Measurements from ENCODE around the gene GDF2. TPM values are rescaled to one million over a fixed set of nuclear protein-coding genes. Genes with fewer than 3 reads are reported as not detected.

The GDF2 gene
- polyA plus RNA-seq, 1 donor = not detected

DNA sequence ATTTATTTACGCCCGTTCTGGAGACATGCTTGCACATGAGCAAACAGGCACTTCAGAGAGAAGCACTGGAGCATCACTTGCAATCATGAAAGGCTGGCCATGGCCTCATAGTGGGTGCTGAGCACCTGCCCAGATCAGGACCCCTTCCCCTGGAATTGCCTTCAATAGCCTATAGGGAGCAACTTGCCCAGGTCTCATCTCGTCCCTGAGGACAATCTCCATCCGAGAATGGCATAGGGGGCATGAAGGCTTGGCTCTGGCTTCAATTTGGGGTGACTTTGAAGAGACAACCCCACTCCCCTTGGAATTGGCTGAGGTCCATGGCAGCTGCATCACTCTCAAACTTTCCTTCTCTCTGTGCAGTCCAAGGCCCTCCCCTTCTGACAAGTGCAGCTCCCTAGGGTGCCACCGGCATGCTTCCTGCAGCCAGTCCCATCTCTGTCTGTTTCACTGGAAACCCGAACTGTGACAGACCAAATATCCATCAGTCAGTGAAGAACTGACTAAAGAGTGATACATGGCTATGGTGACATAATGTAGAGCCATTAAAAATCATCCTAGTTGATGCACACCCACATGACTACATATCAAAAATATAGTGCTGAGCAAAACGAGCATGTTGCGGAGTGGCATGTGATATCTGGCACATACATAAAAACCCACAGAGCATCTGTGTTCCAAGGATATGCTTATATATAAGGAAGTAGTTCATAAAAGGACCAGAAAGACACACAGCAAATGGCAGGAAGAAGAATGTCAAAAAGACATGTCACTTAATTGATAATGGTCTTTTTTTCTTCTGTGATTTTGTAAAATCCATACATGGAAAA is 12.4 kb downstream of the GDF2 start:
- no peak for DNase-seq

DNA sequence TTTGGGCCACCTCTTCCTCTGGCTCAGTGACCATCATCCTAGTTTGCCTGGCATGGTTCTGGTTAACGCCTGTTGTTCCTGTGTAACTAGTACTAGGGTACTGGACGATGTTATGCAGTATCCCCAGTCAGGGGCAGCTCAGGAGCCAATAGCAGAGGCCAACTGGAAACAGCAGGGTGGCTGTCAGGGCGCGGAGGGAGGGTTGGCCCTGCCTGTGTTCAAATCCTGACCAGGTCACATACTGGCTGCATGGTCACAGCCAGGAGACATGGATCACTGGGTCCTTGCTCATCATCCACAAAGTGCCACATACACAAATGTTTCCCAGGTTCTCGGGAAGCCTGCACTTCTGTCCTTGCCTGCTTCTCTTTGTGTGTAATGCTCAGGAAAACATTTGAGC is 13.7 kb downstream of the GDF2 start:
- no peak for DNase-seq

DNA sequence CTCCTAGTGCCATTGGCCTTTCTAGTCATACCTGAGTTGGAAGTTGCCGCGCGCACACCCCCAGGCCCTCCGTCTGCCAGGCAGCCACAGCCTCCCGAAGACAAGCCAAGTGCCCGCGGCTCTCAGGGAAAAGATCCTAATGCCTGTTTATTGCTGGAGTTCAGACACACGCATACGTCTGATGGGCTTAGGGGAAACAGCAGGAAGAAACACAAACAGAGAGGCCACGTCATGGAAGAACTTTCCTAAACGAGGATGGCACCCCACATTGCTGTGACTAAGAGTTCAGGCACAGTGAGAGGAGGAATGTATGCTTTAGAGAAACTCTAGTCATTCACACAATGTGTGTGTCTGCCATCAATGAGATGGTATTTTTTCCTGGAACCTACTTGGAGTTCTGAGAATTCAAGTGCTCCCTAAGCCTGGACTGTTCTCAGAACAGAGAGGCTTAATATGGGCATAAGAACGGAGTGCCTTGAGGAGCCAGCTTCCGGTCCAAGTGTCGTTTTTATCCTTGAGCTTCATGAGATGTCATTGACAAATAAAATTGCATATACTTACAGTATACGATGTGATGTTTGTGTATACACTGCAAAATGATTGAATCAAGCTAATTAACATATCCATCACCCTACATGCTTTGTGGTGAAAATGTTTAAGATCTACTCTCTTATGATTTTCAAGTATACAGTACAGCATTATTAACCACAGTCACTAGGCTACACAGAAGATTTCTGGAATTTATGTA is 14.3 kb downstream of the GDF2 start:
- no peak for DNase-seq

DNA sequence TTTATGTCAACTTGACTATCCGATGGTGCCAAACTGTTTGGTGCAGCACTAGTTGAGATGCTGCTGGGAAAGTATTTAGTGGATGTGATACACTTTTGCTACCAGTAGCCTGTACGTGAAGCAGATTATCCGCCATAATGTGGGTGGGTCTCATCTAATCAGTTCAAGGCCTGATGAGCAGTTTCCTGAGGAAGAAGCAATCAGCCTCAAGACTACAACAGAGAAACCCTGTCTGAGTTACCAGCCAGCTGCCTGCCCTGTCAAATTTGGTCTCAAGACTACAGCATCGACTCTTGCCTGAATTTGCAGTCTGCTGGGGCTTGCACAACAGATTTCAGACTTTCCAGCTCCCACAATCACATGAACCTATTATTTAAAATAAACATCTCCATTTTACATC is 15.1 kb downstream of the GDF2 start:
- DNase-seq = no peak

DNA sequence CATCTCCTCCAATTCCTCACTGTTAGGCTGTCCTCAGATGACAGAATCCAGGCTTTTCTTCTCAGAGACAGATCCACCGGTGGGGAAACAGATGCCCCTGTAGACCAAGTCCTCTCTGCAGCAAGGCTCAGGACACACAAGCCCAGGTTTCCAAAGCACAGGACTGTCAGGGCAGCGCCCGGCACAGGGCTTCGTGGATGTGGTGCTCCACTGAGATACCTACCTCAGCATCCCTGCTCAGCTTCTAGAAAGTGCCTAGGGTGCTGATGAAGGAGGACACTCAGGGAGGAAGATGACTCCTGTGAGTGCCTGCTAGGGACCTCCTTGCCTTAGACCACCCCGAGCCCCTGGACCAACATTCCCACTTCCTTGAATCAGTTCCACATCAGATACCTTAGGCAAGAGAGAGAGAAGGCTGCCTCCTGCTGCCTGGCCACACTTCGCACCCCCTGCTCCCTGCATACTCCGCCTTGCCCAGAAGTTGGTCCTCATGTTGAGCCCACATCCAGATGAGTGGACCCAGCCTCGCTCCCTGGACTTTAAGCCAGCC is 17.0 kb downstream of the GDF2 start:
- DNase-seq = no peak

DNA sequence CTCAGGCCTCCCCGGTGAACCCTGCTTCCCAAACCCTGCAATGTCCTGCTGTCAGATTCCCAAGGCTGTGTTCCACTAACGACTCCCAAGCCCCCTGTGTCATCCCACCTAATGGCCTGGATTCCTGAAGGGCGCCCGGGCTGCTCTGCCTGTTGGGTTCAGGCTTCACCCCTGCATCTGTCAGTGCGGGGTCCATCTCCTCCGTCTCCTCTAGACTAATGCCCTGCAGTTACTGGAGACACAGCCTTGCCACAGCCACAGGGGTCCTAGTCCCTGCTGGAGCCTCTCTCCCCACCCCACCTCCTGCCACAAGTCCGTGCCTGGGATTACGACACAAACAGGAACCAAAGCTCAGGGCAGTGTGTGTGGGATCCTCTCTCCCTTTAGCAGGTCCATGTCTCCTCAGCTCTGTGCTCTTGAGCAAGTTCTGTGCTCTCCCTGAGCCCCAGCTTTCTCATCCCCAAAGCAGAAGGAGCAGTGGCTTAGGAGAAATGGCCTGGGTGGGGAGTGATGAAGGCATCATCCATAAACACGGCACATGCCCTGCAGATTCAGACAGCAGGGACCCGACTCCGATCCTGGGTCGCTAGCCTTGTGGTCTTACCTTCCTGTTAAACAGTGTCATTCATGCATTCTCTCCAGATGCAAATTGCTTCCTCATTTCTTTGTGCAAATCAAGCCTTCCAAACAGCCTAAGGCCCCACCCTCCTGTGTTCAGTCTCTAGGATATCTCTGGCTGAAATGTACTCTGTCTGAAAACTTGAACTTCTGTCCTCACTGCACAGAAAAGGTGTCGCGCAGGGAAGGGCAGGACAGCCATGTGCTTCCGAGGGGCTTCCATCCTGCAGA is 17.7 kb downstream of the GDF2 start:
- no peak for DNase-seq

DNA sequence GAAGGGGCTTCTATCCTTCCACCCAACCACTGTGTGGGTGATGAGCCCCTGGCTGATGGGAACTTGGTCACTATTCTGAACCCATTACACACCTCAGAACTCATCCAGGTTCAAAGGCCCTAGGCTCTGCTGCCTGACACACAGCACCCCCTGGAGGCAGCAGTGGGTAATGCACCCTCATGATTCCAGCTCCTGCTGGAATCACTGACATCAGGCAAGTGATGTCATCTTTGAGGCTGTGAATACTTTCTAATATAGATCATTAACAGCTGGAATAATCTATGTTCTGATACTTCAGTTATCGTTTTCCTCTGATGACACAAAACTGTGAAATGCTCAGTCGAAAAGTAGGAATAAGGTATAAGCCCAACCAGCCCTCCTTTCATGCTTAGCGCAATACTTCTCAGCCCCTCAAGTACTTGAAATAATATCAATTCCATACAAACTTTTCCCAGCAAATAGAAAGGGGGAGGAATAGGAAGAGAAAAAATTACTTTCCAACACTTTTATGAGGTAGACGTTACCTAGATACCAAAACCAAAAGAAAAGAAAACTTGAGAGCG is 18.4 kb downstream of the GDF2 start:
- DNase-seq = peak; percentile 17

DNA sequence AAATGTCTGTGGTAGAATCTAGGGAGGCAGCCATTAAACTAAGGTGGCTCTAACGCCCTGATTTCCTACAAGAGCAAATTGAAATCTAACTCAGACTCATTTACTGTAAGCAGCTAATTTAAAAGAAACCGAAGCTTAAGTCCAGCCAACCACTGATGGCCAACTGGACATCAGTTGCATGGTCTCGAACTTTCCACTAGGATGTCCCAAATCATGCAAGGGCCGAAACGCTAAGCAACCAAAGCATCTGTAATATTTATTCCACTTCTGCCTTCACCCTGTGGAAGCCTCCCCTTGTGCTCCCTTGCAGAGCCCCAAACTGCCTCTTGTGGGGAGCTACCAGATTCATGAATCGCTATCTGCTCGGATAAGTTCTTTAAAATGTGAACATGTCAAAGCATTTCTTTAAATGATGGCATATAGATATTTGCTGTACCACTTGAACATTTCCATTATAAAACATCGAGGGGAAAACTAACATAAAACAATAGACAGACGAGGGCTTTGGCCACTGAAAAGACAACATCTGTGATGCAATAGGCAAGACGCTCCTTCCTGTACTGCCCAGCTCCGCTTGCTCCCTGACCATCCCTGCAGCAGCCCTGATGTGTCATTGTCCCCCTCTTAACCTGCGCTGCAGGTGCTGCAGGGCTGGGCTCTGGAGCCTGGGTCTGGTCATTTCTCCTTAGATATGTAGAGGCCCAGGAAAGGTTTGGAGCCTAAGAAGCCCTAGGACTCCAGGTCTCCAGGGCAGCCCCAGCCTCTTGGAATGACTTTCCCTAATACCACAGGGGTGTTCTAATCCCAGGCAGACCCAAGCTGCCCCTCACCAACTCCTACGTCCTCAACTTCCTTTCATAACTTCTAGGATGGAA is 23.0 kb downstream of the GDF2 start:
- no peak for DNase-seq

DNA sequence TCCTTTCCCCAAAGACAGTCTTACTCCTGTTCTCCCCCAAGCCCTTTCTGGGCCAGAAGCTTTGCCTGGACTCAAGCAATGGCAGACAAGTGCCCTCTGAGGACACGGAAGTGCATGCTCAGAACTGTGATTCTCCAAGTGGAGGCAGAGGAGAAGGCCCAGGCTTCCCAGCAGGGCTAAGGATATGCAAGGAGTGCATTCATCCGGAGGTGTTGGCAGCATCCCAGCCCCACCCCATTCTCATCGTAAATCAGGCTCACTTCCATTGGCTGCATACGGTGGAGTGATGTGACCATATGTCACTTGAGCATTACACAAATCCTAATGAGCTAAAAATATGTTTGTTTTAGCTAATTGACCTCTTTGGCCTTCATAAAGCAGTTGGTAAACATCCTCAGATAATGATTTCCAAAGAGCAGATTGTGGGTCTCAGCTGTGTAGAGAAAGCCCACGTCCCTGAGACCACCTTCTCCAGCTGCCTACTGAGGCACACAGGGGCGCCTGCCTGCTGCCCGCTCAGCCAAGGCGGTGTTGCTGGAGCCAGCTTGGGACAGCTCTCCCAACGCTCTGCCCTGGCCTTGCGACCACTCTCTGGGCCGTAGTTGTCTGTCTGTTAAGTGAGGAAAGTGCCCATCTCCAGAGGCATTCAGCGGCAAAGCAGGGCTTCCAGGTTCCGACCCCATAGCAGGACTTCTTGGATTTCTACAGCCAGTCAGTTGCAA is 24.5 kb downstream of the GDF2 start:
- no peak for DNase-seq

DNA sequence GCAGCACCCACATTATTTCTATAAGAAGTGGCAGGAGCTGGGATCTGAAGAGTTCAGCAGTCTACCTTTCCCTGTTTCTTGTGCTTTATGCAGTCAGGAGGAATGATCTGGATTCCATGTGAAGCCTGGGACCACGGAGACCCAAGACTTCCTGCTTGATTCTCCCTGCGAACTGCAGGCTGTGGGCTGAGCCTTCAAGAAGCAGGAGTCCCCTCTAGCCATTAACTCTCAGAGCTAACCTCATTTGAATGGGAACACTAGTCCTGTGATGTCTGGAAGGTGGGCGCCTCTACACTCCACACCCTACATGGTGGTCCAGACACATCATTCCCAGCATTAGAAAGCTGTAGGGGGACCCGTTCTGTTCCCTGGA is 25.0 kb downstream of the GDF2 start:
- no peak for DNase-seq

DNA sequence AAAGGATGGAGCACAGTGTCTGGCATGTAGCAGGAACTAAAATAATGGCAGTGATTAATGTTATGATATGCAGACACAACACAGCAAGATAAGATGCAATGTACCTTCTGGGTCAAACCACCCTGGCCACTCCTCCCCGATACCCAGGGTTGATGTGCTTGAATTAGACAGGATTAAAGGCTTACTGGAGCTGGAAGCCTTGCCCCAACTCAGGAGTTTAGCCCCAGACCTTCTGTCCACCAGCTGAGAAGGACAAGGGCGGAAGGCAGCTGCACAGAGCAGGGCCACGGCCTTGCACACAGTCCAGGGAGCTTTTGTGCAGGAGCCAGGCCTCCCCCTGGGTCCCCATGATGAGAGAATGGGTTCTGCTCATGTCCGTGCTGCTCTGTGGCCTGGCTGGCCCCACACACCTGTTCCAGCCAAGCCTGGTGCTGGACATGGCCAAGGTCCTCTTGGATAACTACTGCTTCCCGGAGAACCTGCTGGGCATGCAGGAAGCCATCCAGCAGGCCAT is 25.9 kb downstream of the GDF2 start, which contains the start of gene RBP3:
RBP3 (plus strand) TSS at position 226 of the 514 bp plus-strand sequence; CDS start at position 348, 122 bp downstream.
- no peak for DNase-seq

DNA sequence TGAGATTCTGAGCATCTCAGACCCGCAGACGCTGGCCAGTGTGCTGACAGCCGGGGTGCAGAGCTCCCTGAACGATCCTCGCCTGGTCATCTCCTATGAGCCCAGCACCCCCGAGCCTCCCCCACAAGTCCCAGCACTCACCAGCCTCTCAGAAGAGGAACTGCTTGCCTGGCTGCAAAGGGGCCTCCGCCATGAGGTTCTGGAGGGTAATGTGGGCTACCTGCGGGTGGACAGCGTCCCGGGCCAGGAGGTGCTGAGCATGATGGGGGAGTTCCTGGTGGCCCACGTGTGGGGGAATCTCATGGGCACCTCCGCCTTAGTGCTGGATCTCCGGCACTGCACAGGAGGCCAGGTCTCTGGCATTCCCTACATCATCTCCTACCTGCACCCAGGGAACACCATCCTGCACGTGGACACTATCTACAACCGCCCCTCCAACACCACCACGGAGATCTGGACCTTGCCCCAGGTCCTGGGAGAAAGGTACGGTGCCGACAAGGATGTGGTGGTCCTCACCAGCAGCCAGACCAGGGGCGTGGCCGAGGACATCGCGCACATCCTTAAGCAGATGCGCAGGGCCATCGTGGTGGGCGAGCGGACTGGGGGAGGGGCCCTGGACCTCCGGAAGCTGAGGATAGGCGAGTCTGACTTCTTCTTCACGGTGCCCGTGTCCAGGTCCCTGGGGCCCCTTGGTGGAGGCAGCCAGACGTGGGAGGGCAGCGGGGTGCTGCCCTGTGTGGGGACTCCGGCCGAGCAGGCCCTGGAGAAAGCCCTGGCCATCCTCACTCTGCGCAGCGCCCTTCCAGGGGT is 26.6 kb downstream of the GDF2 start:
- no peak for DNase-seq

DNA sequence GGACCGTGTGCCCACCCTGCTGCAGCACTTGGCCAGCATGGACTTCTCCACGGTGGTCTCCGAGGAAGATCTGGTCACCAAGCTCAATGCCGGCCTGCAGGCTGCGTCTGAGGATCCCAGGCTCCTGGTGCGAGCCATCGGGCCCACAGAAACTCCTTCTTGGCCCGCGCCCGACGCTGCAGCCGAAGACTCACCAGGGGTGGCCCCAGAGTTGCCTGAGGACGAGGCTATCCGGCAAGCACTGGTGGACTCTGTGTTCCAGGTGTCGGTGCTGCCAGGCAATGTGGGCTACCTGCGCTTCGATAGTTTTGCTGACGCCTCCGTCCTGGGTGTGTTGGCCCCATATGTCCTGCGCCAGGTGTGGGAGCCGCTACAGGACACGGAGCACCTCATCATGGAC is 27.3 kb downstream of the GDF2 start:
- no peak for DNase-seq

DNA sequence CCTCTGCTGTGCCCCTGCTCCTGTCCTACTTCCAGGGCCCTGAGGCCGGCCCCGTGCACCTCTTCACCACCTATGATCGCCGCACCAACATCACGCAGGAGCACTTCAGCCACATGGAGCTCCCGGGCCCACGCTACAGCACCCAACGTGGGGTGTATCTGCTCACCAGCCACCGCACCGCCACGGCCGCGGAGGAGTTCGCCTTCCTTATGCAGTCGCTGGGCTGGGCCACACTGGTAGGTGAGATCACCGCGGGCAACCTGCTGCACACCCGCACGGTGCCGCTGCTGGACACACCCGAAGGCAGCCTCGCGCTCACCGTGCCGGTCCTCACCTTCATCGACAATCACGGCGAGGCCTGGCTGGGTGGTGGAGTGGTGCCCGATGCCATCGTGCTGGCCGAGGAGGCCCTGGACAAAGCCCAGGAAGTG is 27.7 kb downstream of the GDF2 start:
- no peak for DNase-seq

DNA sequence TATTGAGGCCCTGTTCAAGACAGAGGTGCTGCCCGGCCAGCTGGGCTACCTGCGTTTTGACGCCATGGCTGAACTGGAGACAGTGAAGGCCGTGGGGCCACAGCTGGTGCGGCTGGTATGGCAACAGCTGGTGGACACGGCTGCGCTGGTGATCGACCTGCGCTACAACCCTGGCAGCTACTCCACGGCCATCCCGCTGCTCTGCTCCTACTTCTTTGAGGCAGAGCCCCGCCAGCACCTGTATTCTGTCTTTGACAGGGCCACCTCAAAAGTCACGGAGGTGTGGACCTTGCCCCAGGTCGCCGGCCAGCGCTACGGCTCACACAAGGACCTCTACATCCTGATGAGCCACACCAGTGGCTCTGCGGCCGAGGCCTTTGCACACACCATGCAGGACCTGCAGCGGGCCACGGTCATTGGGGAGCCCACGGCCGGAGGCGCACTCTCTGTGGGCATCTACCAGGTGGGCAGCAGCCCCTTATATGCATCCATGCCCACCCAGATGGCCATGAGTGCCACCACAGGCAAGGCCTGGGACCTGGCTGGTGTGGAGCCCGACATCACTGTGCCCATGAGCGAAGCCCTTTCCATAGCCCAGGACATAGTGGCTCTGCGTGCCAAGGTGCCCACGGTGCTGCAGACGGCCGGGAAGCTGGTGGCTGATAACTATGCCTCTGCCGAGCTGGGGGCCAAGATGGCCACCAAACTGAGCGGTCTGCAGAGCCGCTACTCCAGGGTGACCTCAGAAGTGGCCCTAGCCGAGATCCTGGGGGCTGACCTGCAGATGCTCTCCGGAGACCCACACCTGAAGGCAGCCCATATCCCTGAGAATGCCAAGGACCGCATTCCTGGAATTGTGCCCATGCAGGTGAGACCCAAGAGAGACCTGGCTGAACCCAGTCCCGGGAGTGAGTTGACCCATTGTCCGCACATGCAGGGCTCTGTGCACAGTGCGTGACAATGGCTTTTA is 28.7 kb downstream of the GDF2 start:
- no peak for DNase-seq

DNA sequence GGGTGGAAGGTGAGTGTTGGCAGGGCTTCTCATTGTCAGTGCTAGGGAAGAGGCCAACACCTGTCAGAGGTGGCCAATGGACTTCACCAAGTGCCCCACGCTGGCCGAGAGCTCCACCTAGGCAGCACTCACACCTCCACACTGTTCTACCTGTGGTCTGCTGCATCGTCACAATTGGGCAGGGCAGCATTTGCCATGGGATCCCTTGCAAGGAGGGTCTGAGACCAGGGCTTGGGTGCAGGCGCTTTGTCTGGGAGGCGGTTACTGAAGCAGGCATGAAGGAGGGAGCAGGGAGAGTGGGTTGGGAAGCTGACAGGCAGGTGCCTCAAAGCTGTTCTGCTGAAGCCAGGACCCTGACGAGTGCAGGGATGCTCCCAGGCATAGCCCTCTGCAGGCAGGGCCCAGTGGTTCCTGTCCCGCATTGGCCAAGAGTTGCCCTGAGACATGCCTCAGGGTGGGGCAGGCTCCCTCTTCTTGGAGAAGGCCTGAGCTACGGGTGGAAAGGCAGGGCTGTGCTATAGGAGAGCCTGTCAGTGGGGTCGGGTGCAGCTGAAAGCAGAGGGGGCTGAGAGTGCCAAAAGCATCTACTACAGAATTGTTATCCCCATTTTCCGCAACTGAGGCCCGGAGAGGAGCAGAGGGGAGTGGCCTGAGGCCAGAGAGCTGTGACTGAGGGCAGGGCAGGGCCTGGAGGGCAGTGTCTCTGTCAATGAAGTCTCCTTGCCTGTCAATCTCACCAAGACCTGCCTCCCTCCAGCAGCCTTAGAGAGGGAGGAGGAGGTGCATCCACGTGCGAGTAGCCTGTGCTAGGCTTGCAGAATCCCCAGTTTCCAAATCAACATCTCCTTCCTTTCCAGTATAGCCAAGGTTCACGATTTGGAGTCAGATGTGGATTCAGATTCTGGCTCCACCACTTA is 29.9 kb downstream of the GDF2 start:
- no peak for DNase-seq

DNA sequence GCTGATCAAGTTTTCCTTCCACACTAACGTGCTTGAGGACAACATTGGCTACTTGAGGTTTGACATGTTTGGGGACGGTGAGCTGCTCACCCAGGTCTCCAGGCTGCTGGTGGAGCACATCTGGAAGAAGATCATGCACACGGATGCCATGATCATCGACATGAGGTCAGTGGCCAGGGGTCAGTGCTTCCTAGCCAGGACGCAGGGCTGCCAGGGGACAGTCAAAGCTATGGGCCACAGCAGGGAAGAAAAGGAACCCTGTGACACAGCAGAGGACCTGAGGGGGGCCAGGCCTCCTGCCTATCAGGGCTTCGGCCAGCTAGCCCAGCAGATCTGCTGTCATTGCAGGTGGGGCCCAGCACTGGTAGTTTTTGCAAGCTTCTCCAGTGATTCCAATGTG is 31.1 kb downstream of the GDF2 start:
- no peak for DNase-seq

Measured in hindlimb muscle (tissue), 1 donor.